IMR-90 (cell line): ENCODE data around the gene ADAMTSL5. TPM values are rescaled to one million over a fixed set of nuclear protein-coding genes. Genes with fewer than 3 reads are reported as not detected.
A peak's percentile ranks its signal among the peaks of the same experiment; 100 is the strongest.

Experiments used
- ATAC-seq: fragments of 200-7000 bp; cut with Tn5 transposase; 2 replicates; pipeline ENCODE4 v1.9.1; 2020; ENCODE audit warnings: low read depth, mild to moderate bottlenecking, moderate library complexity
- BruUV-seq: library from RNA; stranded (reverse); fragments of 400-500 nt; replicated peaks from 2 replicates; lab custom pipeline; 2021; lab: Mats Ljungman, UMichigan
- CTCF ChIA-PET: fragments of 300-600 bp; formaldehyde crosslinking; extraction: SDS; loops from one replicate; lab custom pipeline; 2021; ENCODE audit warnings: antibody characterized with exemption; lab: Yijun Ruan, JAX
- POLR2A ChIA-PET: fragments of 300-600 bp; sonication (Branson Sonifier 250); formaldehyde crosslinking; loops from one replicate; lab custom pipeline; 2022; ENCODE audit warnings: antibody characterized with exemption; ENCODE audit not compliant: unreplicated experiment; lab: Charles Lee
- DNase-seq: peaks from one replicate; pipeline ENCODE4 v3.0.0; 2013
- H2AFZ ChIP-seq: replicated peaks from 2 replicates; pipeline ENCODE3; 2013; ENCODE audit warnings: low read length, mild to moderate bottlenecking; ENCODE audit not compliant: poor library complexity
- H2AK5ac ChIP-seq: 2 replicates; pipeline ENCODE4 v1.6.1; 2013; ENCODE audit warnings: low read depth, low read length, inconsistent platforms
- H2AK9ac ChIP-seq: replicated peaks from 2 replicates; pipeline ENCODE3; 2013; ENCODE audit warnings: mild to moderate bottlenecking, low read depth, low read length, moderate library complexity; ENCODE audit not compliant: poor library complexity
- H2BK120ac ChIP-seq: 2 replicates; pipeline ENCODE4 v1.6.1; 2013; ENCODE audit warnings: low read depth, low read length, inconsistent platforms
- H2BK15ac ChIP-seq: 3 replicates; pipeline ENCODE4 v1.6.1; 2013; ENCODE audit warnings: low read depth, low read length, inconsistent platforms
- H2BK20ac ChIP-seq: 2 replicates; pipeline ENCODE4 v1.6.1; 2013; ENCODE audit warnings: low read depth, mild to moderate bottlenecking, inconsistent platforms, low read length, moderate library complexity
- H2BK5ac ChIP-seq: 2 replicates; pipeline ENCODE4 v1.6.1; 2013; ENCODE audit warnings: mild to moderate bottlenecking, low read depth, low read length, inconsistent platforms; ENCODE audit not compliant: poor library complexity, severe bottlenecking
- H3K14ac ChIP-seq: replicated peaks from 2 replicates; pipeline ENCODE4 v1.6.1; 2013; ENCODE audit warnings: low read depth, low read length, inconsistent platforms
- H3K18ac ChIP-seq: 2 replicates; pipeline ENCODE4 v1.6.1; 2013; ENCODE audit warnings: low read depth, low read length, control low read depth
- H3K23ac ChIP-seq: 2 replicates; pipeline ENCODE4 v1.6.1; 2013; ENCODE audit warnings: low read depth, low read length, inconsistent platforms
- H3K27ac ChIP-seq: 2 replicates; pipeline ENCODE4 v1.5.1; 2013; ENCODE audit warnings: mild to moderate bottlenecking, control low read depth, low read length; ENCODE audit not compliant: insufficient read depth
- H3K27me3 ChIP-seq: 2 replicates; pipeline ENCODE4 v1.6.1; 2013; ENCODE audit warnings: low read length; ENCODE audit not compliant: control insufficient read depth, insufficient read depth
- H3K36me3 ChIP-seq: 2 replicates; pipeline ENCODE4 v1.6.1; 2013; ENCODE audit warnings: low read length, mixed read lengths; ENCODE audit not compliant: control insufficient read depth, insufficient read depth
- H3K4ac ChIP-seq: 2 replicates; pipeline ENCODE4 v1.6.1; 2013; ENCODE audit warnings: low read depth, low read length, inconsistent platforms
- H3K4me1 ChIP-seq: 2 replicates; pipeline ENCODE4 v1.6.1; 2013; ENCODE audit warnings: low read length, mixed read lengths; ENCODE audit not compliant: control insufficient read depth, insufficient read depth
- H3K4me2 ChIP-seq: 2 replicates; pipeline ENCODE4 v1.6.1; 2013; ENCODE audit warnings: low read depth, mild to moderate bottlenecking, control low read depth, low read length, moderate library complexity
- H3K4me3 ChIP-seq: 2 replicates; pipeline ENCODE4 v1.5.1; 2013; ENCODE audit warnings: low read depth, mild to moderate bottlenecking, control low read depth, low read length, moderate library complexity; ENCODE audit not compliant: insufficient read depth
- H3K56ac ChIP-seq: 2 replicates; pipeline ENCODE4 v1.6.1; 2013; ENCODE audit warnings: low read length, inconsistent platforms; ENCODE audit not compliant: insufficient read depth; ENCODE audit errors: extremely low read depth
- H3K79me1 ChIP-seq, 2 experiments: 2 replicates each; pipeline ENCODE4 v1.6.1; 2013; ENCODE audit warnings: low read length in 2 of 2, inconsistent platforms in 1 of 2, low read depth in 1 of 2
- H3K9ac ChIP-seq: 2 replicates; pipeline ENCODE4 v1.6.1; 2013; ENCODE audit warnings: low read depth, low read length, control low read depth
- H3K9me1 ChIP-seq: 2 replicates; pipeline ENCODE4 v1.6.1; 2013; ENCODE audit warnings: low read length, inconsistent platforms; ENCODE audit not compliant: insufficient read depth
- H3K9me3 ChIP-seq: 2 replicates; pipeline ENCODE4 v1.6.1; 2013; ENCODE audit warnings: low read length; ENCODE audit not compliant: control insufficient read depth, insufficient read depth
- H4K20me1 ChIP-seq: 2 replicates; pipeline ENCODE4 v1.6.1; 2013; ENCODE audit warnings: low read length, inconsistent platforms; ENCODE audit not compliant: insufficient read depth
- H4K5ac ChIP-seq: 2 replicates; pipeline ENCODE4 v1.6.1; 2013; ENCODE audit warnings: mild to moderate bottlenecking, low read depth, low read length, control low read depth
- H4K8ac ChIP-seq, 2 experiments: 2 replicates each; pipeline ENCODE4 v1.6.1; 2013; ENCODE audit warnings: low read depth in 2 of 2, low read length in 2 of 2, control low read depth in 1 of 2, inconsistent platforms in 1 of 2
- H4K91ac ChIP-seq: 2 replicates; pipeline ENCODE4 v1.6.1; 2013; ENCODE audit warnings: low read depth, low read length, inconsistent platforms; ENCODE audit not compliant: insufficient read depth
- BHLHE40 ChIP-seq: fragments of 150-350 bp; IDR thresholded peaks from 2 replicates; pipeline ENCODE4 v1.6.1; 2016; ENCODE audit warnings: mild to moderate bottlenecking, low read depth, low read length
- CEBPB ChIP-seq: IDR thresholded peaks from 2 replicates; pipeline ENCODE4 v1.6.1; 2012; ENCODE audit warnings: low read depth, low read length, improper control_type of control experiment
- CHD1 ChIP-seq: IDR thresholded peaks from 2 replicates; pipeline ENCODE4 v1.6.1; 2012; ENCODE audit warnings: low read depth, low read length, improper control_type of control experiment
- FOS ChIP-seq: fragments of 150-350 bp; IDR thresholded peaks from 2 replicates; pipeline ENCODE4 v1.6.1; 2016; ENCODE audit warnings: low read depth, low read length
- MAFK ChIP-seq: IDR thresholded peaks from 2 replicates; pipeline ENCODE4 v1.6.1; 2012; ENCODE audit warnings: low read depth, low read length, improper control_type of control experiment
- MXI1 ChIP-seq: IDR thresholded peaks from 2 replicates; pipeline ENCODE4 v1.6.1; 2012; ENCODE audit warnings: low read depth, mild to moderate bottlenecking, low read length, moderate library complexity, borderline replicate concordance
- NFE2L2 ChIP-seq: fragments of 150-350 bp; IDR thresholded peaks from 2 replicates; pipeline ENCODE4 v1.6.1; 2016; ENCODE audit warnings: low read depth, mild to moderate bottlenecking, low read length
- POLR2A ChIP-seq: IDR thresholded peaks from 2 replicates; pipeline ENCODE4 v1.6.1; 2012; ENCODE audit warnings: mild to moderate bottlenecking, low read depth, low read length
- RAD21 ChIP-seq: IDR thresholded peaks from 2 replicates; pipeline ENCODE4 v1.6.1; 2012; ENCODE audit warnings: low read length, improper control_type of control experiment
- RCOR1 ChIP-seq: IDR thresholded peaks from 2 replicates; pipeline ENCODE4 v1.6.1; 2012; ENCODE audit warnings: mild to moderate bottlenecking, low read length, improper control_type of control experiment; ENCODE audit not compliant: insufficient replicate concordance
- RFX5 ChIP-seq: IDR thresholded peaks from 2 replicates; pipeline ENCODE4 v1.8.0; 2012; ENCODE audit warnings: low read depth, mild to moderate bottlenecking, low read length, moderate library complexity
- SMC3 ChIP-seq: fragments of 150-350 bp; IDR thresholded peaks from 2 replicates; pipeline ENCODE4 v1.6.1; 2016; ENCODE audit warnings: low read depth, mild to moderate bottlenecking, antibody characterized with exemption, low read length, moderate library complexity
- WGBS, 2 experiments: methylation state at CpG; one replicate each; pipeline versions ENCODE4 v1.1.5 to v1.1.7; 2013; ENCODE audit warnings: missing lambda C conversion rate in 2 of 2; ENCODE audit not compliant: insufficient read length in 1 of 2; ENCODE audit errors: extremely low coverage in 2 of 2; 5-methylcytosine and 5-hydroxymethylcytosine counted together
- dilution Hi-C: fragments of 300-500 bp; cut with HindIII; formaldehyde crosslinking; loops from one replicate; pipeline ENCODE4 v1.14.3; 2018; ENCODE audit warnings: low sequenced_read_pairs; ENCODE audit not compliant: unreplicated experiment
- in situ Hi-C: fragments of 300-500 bp; cut with MboI; formaldehyde crosslinking; loops from 3 replicates; pipeline ENCODE4 v1.14.3; 2019; ENCODE audit warnings: low sequenced_read_pairs, inconsistent platforms, mixed read lengths
- intact Hi-C: fragments of 100-400 bp; cut with micrococcal nuclease; formaldehyde crosslinking; loops from 2 replicates; pipeline ENCODE4 v1.10.0; 2022
- polyA plus RNA-seq, 3 experiments: library from polyadenylated mRNA; depleted of rRNA; stranded (reverse); fragments of >200 nt; gene quantifications; 2 replicates each; pipeline ENCODE4 v1.2.3, GENCODE V29; 2012; ENCODE audit warnings: low replicate concordance in 1 of 3
- total RNA-seq: library from RNA; depleted of rRNA; stranded (reverse); fragments of >200 nt; gene quantifications from 2 replicates; pipeline ENCODE4 v1.2.3, GENCODE V29; 2012
- TF ChIP-seq, protein P1 (sequence below): conservative IDR thresholded peaks from 2 replicates; pipeline ENCODE4 v1.5.1; 2012; ENCODE audit warnings: mild to moderate bottlenecking, low read depth, low read length, improper control_type of control experiment
- TF ChIP-seq, protein P2 (sequence below): fragments of 150-350 bp; IDR thresholded peaks from 2 replicates; pipeline ENCODE4 v1.6.1; 2017; ENCODE audit warnings: mild to moderate bottlenecking, antibody characterized with exemption, low read length, low read depth
- TF ChIP-seq, protein P3 (sequence below): fragments of 150-350 bp; IDR thresholded peaks from 2 replicates; pipeline ENCODE4 v1.6.1; 2016; ENCODE audit warnings: low read depth, mild to moderate bottlenecking, low read length, moderate library complexity, borderline replicate concordance

Gene ADAMTSL5
- total and polyA plus RNA-seq, 2 of the 4 experiments (the other 2 are of a cell fraction): 0.90 to 10.8 TPM

DNA sequence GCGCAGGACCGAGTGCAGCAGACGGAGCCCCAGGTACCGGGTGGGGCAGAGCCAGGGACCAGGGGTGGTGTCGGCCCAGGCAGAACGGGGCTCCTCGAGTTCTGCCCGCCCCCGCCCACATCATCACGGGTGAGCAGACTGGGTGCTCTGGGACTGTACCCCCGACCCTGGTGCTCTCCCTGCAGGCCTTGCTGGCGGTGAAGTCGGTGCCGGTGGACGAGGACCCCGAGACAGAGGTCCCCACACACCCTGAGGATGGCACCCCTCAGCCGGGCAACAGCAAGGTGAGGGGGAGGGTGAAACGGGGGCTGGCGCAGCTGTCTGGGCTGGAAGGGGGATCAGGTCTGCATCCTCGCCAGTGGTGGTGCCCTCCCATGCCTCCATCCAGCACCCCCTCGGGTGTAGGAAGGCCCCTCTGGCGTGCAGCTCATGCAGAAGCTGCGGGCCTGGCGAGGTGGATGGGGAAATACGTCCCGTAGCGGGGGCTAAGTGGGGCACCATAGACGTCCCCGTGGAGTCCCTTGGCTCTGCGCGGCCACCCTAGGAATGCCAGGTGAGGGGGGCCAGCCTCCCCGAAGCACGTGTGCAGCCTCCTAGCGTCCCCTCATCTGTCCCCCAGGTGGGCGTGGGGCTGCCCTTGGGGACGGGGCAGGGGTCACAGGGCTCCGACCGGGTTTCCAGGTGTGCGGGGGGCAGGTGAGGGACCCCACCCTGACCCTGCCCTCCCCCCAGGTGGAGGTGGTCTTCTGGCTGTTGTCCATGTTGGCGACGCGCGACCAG is 56.5 kb downstream of the ADAMTSL5 start:
- no peak overlapping the region for H3K18ac ChIP-seq
- peak overlapping the region; percentile 32 for H2AFZ ChIP-seq
- peaks cover 47% of the 10 kb centered on the region for H4K20me1 ChIP-seq
- H3K4me2 ChIP-seq: no peak overlapping the region
- 22% methylated on average over 12 of the region's 43 CpGs; no CpG with 5 or more reads in 1 of the 2 experiments for WGBS, 2 experiments
- no peak overlapping the region for H2BK5ac ChIP-seq
- DNase-seq (no peak), ATAC-seq (no peak)
- peaks cover 3% of the 10 kb centered on the region; the same call in 1 of the 2 replicates for H3K36me3 ChIP-seq
- H3K9me3 ChIP-seq: no peaks in the 10 kb centered on the region
- dilution Hi-C loops (no loop called here), intact Hi-C loops (no loop called here), in situ Hi-C loops (no loop called here)
- H3K9me1 ChIP-seq: 0 out of 2 replicates have a peak, but pooled peaks cover 2% of the 10 kb centered on the region
- H4K8ac ChIP-seq: no peak overlapping the region
- H3K4ac ChIP-seq: no peak overlapping the region
- H3K27me3 ChIP-seq: peaks cover 50% of the 10 kb centered on the region
- CTCF ChIA-PET: no interaction called here
- H2BK15ac ChIP-seq: no peak overlapping the region
- peak overlapping the region; percentile 28 for H2AK9ac ChIP-seq
- no peak overlapping the region for H4K91ac ChIP-seq
- no peak overlapping the region for H3K4me3 ChIP-seq
- H3K4me1 ChIP-seq: no peaks in the 10 kb centered on the region
- H3K9ac ChIP-seq: no peak overlapping the region
- H2AK5ac ChIP-seq: no peak overlapping the region
- BruUV-seq: no TSS peak
- H2BK120ac ChIP-seq: no peak overlapping the region
- no peak overlapping the region for H2BK20ac ChIP-seq
- H3K23ac ChIP-seq: no peak overlapping the region
- H3K79me1 ChIP-seq: no peaks in the 10 kb centered on the region
- POLR2A ChIA-PET: no interaction called here
- H3K14ac ChIP-seq: no peak overlapping the region
- no peak overlapping the region for H3K56ac ChIP-seq
- no peak overlapping the region for H3K27ac ChIP-seq
- no peak overlapping the region for H4K5ac ChIP-seq
- no peak for TF ChIP-seq SMC3
- no peak for TF ChIP-seq MAFK
- no peak for TF ChIP-seq POLR2A
- TF ChIP-seq, protein P1, sequence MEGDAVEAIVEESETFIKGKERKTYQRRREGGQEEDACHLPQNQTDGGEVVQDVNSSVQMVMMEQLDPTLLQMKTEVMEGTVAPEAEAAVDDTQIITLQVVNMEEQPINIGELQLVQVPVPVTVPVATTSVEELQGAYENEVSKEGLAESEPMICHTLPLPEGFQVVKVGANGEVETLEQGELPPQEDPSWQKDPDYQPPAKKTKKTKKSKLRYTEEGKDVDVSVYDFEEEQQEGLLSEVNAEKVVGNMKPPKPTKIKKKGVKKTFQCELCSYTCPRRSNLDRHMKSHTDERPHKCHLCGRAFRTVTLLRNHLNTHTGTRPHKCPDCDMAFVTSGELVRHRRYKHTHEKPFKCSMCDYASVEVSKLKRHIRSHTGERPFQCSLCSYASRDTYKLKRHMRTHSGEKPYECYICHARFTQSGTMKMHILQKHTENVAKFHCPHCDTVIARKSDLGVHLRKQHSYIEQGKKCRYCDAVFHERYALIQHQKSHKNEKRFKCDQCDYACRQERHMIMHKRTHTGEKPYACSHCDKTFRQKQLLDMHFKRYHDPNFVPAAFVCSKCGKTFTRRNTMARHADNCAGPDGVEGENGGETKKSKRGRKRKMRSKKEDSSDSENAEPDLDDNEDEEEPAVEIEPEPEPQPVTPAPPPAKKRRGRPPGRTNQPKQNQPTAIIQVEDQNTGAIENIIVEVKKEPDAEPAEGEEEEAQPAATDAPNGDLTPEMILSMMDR: no peak
- no peak for TF ChIP-seq CHD1
- no peak for TF ChIP-seq RFX5
- TF ChIP-seq BHLHE40: no peak
- TF ChIP-seq MXI1: no peak
- no peak for TF ChIP-seq NFE2L2
- TF ChIP-seq RAD21: no peak
- TF ChIP-seq CEBPB: no peak
- TF ChIP-seq FOS: no peak
- no peak for TF ChIP-seq RCOR1
- TF ChIP-seq, protein P2, sequence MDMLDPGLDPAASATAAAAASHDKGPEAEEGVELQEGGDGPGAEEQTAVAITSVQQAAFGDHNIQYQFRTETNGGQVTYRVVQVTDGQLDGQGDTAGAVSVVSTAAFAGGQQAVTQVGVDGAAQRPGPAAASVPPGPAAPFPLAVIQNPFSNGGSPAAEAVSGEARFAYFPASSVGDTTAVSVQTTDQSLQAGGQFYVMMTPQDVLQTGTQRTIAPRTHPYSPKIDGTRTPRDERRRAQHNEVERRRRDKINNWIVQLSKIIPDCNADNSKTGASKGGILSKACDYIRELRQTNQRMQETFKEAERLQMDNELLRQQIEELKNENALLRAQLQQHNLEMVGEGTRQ: no peak
- TF ChIP-seq, protein P3, sequence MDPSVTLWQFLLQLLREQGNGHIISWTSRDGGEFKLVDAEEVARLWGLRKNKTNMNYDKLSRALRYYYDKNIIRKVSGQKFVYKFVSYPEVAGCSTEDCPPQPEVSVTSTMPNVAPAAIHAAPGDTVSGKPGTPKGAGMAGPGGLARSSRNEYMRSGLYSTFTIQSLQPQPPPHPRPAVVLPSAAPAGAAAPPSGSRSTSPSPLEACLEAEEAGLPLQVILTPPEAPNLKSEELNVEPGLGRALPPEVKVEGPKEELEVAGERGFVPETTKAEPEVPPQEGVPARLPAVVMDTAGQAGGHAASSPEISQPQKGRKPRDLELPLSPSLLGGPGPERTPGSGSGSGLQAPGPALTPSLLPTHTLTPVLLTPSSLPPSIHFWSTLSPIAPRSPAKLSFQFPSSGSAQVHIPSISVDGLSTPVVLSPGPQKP: no peak
